Panc1 (cell line): ENCODE data around the gene INTS4.

Experiments used
- TF ChIP-seq, protein P1 (sequence below): fragments of 450-650 bp; IDR thresholded peaks from 2 replicates; pipeline ENCODE4 v1.5.1; 2017; ENCODE audit warnings: mild to moderate bottlenecking
- TF ChIP-seq, protein P2 (sequence below), 2 experiments: IDR thresholded peaks; 2 replicates each; pipeline ENCODE4 v1.6.1; 2011 to 2012; ENCODE audit warnings: low read depth in 2 of 2, control low read depth in 1 of 2, low read length in 1 of 2, mild to moderate bottlenecking in 1 of 2, moderate library complexity in 1 of 2; ENCODE audit not compliant: insufficient read depth in 1 of 2

DNA sequence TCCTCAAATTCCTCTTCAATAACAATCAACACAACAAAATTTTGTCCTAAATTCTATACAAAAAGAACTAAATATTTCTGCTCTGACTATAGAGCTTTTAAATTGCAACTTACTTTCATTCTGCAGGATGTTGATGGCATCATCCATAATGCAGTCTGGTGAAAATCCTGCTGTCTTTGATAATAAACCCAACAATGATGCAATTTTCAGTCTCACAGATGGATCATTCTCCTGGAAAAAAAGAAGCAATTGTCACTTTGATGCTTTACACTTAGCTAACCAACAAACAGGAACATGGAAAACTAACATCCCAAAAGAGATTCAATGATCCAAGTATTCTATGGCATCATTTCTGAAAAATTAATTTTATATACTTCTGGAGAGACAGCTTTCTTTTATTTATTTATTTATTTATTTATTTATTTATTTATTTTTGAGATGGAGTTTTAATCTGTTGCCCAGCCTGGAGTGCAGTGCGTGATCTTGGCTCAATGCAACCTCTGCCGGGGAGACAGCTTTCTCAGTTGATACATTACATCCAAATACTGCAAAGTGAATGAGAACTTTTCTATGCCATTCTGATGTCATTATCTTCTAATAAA is 13.0 kb downstream of the INTS4 start:
- TF ChIP-seq, protein P1, sequence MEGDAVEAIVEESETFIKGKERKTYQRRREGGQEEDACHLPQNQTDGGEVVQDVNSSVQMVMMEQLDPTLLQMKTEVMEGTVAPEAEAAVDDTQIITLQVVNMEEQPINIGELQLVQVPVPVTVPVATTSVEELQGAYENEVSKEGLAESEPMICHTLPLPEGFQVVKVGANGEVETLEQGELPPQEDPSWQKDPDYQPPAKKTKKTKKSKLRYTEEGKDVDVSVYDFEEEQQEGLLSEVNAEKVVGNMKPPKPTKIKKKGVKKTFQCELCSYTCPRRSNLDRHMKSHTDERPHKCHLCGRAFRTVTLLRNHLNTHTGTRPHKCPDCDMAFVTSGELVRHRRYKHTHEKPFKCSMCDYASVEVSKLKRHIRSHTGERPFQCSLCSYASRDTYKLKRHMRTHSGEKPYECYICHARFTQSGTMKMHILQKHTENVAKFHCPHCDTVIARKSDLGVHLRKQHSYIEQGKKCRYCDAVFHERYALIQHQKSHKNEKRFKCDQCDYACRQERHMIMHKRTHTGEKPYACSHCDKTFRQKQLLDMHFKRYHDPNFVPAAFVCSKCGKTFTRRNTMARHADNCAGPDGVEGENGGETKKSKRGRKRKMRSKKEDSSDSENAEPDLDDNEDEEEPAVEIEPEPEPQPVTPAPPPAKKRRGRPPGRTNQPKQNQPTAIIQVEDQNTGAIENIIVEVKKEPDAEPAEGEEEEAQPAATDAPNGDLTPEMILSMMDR = no peak
- TF ChIP-seq, protein P2, sequence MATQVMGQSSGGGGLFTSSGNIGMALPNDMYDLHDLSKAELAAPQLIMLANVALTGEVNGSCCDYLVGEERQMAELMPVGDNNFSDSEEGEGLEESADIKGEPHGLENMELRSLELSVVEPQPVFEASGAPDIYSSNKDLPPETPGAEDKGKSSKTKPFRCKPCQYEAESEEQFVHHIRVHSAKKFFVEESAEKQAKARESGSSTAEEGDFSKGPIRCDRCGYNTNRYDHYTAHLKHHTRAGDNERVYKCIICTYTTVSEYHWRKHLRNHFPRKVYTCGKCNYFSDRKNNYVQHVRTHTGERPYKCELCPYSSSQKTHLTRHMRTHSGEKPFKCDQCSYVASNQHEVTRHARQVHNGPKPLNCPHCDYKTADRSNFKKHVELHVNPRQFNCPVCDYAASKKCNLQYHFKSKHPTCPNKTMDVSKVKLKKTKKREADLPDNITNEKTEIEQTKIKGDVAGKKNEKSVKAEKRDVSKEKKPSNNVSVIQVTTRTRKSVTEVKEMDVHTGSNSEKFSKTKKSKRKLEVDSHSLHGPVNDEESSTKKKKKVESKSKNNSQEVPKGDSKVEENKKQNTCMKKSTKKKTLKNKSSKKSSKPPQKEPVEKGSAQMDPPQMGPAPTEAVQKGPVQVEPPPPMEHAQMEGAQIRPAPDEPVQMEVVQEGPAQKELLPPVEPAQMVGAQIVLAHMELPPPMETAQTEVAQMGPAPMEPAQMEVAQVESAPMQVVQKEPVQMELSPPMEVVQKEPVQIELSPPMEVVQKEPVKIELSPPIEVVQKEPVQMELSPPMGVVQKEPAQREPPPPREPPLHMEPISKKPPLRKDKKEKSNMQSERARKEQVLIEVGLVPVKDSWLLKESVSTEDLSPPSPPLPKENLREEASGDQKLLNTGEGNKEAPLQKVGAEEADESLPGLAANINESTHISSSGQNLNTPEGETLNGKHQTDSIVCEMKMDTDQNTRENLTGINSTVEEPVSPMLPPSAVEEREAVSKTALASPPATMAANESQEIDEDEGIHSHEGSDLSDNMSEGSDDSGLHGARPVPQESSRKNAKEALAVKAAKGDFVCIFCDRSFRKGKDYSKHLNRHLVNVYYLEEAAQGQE (IDR thresholded peaks at IDR 0.05; ENCODE audit: insufficient read depth in 1 of 2, low read depth in 2 of 2, low read length in 1 of 2) = no peak
